ENCODE results near the gene LMNTD1.

LMNTD1 gene

GRCh38 chr12:25556153-25556552 lies 3.1 kb upstream of the LMNTD1 start:
- in situ Hi-C loops (cut with MboI; ENCODE audit: low sequenced_read_pairs): no loop called here

GRCh38 chr12:25552681-25553080 lies 402 bp downstream of the LMNTD1 start:
- in situ Hi-C loops (cut with MboI; ENCODE audit: low sequenced_read_pairs): no loop called here

- in situ Hi-C loops (cut with MboI; ENCODE audit: low sequenced_read_pairs): no loop called here
These were observed 2.9 kb downstream of the LMNTD1 start for GRCh38 chr12:25550186-25550585.

GRCh38 chr12:25549120-25549519 lies 4.0 kb downstream of the LMNTD1 start:
- in situ Hi-C loops (cut with MboI; ENCODE audit: low sequenced_read_pairs): no loop called here

GRCh38 chr12:25546318-25546717 lies 6.8 kb downstream of the LMNTD1 start:
- in situ Hi-C loops (cut with MboI; ENCODE audit: low sequenced_read_pairs): no loop called here

GRCh38 chr12:25533150-25533549 lies 19.9 kb downstream of the LMNTD1 start:
- in situ Hi-C loops (cut with MboI; ENCODE audit: low sequenced_read_pairs): no loop called here

- in situ Hi-C loops (cut with MboI; ENCODE audit: low sequenced_read_pairs): no loop called here
These were observed 21.5 kb downstream of the LMNTD1 start for GRCh38 chr12:25531502-25532052.

GRCh38 chr12:25529738-25530137 lies 23.3 kb downstream of the LMNTD1 start:
- in situ Hi-C loops (cut with MboI; ENCODE audit: low sequenced_read_pairs): no loop called here

GRCh38 chr12:25526778-25527177 lies 26.3 kb downstream of the LMNTD1 start:
- in situ Hi-C loops (cut with MboI; ENCODE audit: low sequenced_read_pairs): no loop called here

- in situ Hi-C loops (cut with MboI; ENCODE audit: low sequenced_read_pairs): no loop called here
These were observed 28.7 kb downstream of the LMNTD1 start for GRCh38 chr12:25524366-25524765.

- in situ Hi-C loops (cut with MboI; ENCODE audit: low sequenced_read_pairs): no loop called here
These were observed 31.3 kb downstream of the LMNTD1 start for GRCh38 chr12:25521625-25522256.

GRCh38 chr12:25518512-25518911 lies 34.6 kb downstream of the LMNTD1 start:
- in situ Hi-C loops (cut with MboI; ENCODE audit: low sequenced_read_pairs): no loop called here

- in situ Hi-C loops (cut with MboI; ENCODE audit: low sequenced_read_pairs): no loop called here
These were observed 48.3 kb downstream of the LMNTD1 start for GRCh38 chr12:25504744-25505143.

GRCh38 chr12:25503666-25504065 lies 49.4 kb downstream of the LMNTD1 start:
- in situ Hi-C loops (cut with MboI; ENCODE audit: low sequenced_read_pairs): no loop called here

- in situ Hi-C loops (cut with MboI; ENCODE audit: low sequenced_read_pairs): no loop called here
These were observed 50.5 kb downstream of the LMNTD1 start for GRCh38 chr12:25502596-25502995.

GRCh38 chr12:25502118-25502517 lies 51.0 kb downstream of the LMNTD1 start:
- in situ Hi-C loops (cut with MboI; ENCODE audit: low sequenced_read_pairs): no loop called here

- in situ Hi-C loops (cut with MboI; ENCODE audit: low sequenced_read_pairs): no loop called here
These were observed 51.5 kb downstream of the LMNTD1 start for GRCh38 chr12:25501549-25501948.

- in situ Hi-C loops (cut with MboI; ENCODE audit: low sequenced_read_pairs): no loop called here
These were observed 52.4 kb downstream of the LMNTD1 start for GRCh38 chr12:25500651-25501050.

- in situ Hi-C loops (cut with MboI; ENCODE audit: low sequenced_read_pairs): no loop called here
These were observed 56.1 kb downstream of the LMNTD1 start for GRCh38 chr12:25497021-25497420.

GRCh38 chr12:25496098-25496587 lies 56.9 kb downstream of the LMNTD1 start:
- in situ Hi-C loops (cut with MboI; ENCODE audit: low sequenced_read_pairs): no loop called here

- in situ Hi-C loops (cut with MboI; ENCODE audit: low sequenced_read_pairs): no loop called here
These were observed 57.6 kb downstream of the LMNTD1 start for GRCh38 chr12:25495331-25496097.

- in situ Hi-C loops (cut with MboI; ENCODE audit: low sequenced_read_pairs): no loop called here
These were observed 58.2 kb downstream of the LMNTD1 start for GRCh38 chr12:25494926-25495325.
